Body of pancreas (tissue), 4 donors: ENCODE measurements around the gene MBD6. TPM values are rescaled to one million over a fixed set of nuclear protein-coding genes. Genes with fewer than 3 reads are reported as not detected.

ENCODE experiments used
- ATAC-seq: fragments of 150-250 bp; one replicate; pipeline ENCODE4 v1.9.1; 2016
- DNase-seq, 4 donors: peaks; one replicate each; pipeline ENCODE4 v3.0.0-alpha.2; 2019
- H3K27ac ChIP-seq, 4 donors: fragments of 200-600 bp; sonication (generic); 1 replicate in 3 of 4; 2 replicates in 1 of 4; pipeline versions ENCODE4 v1.5.1 to v1.6.1; 2016 to 2019; ENCODE audit warnings: mild to moderate bottlenecking in 1 of 4, mixed read lengths in 1 of 4, moderate library complexity in 1 of 4
- H3K27me3 ChIP-seq, 2 donors: fragments of 200-600 bp; sonication (generic); one replicate each; pipeline ENCODE4 v1.6.0; 2016; ENCODE audit warnings: mild to moderate bottlenecking in 1 of 2
- H3K36me3 ChIP-seq, 2 donors: fragments of 200-600 bp; sonication (generic); replicated peaks in 1 of 2; 2 replicates each; pipeline ENCODE4 v1.5.1; 2016; ENCODE audit warnings: low read depth in 2 of 2; ENCODE audit not compliant: insufficient read depth in 1 of 2
- H3K4me1 ChIP-seq: fragments of 200-600 bp; sonication (generic); one replicate; pipeline ENCODE4 v1.6.0; 2016
- H3K4me3 ChIP-seq, 2 donors: fragments of 200-600 bp; sonication (generic); 1 replicate in 1 of 2; 2 replicates in 1 of 2; pipeline ENCODE4 v1.5.1; 2016 to 2019
- H3K9me3 ChIP-seq, 3 donors: fragments of 200-600 bp; sonication (generic); 1 replicate in 2 of 3; 2 replicates in 1 of 3; pipeline ENCODE4 v1.5.1; 2016
- CTCF ChIP-seq, 7 experiments: fragments of 450-650 bp in 4 of 7; fragments of 200-600 bp in 3 of 7; sonication (generic) in 3 of 7; IDR thresholded peaks; one replicate each; pipeline ENCODE4 v1.5.1; 2016 to 2019; ENCODE audit warnings: antibody characterized with exemption in 7 of 7
- POLR2A ChIP-seq, 3 donors: fragments of 450-650 bp; IDR thresholded peaks; one replicate each; pipeline ENCODE4 v1.6.1; 2016; ENCODE audit warnings: antibody characterized with exemption in 3 of 3, mild to moderate bottlenecking in 2 of 3
- WGBS, 2 donors: methylation state at CpG; one replicate each; pipeline ENCODE4 v1.1.5; 2017; 5-methylcytosine and 5-hydroxymethylcytosine counted together
- intact Hi-C: fragments of 100-400 bp; cut with DNase I; formaldehyde crosslinking; loops from one replicate; pipeline ENCODE4 v1.15.1; 2023
- total RNA-seq, 2 donors: library from RNA; depleted of rRNA; stranded (reverse); fragments of >200 nt; gene quantifications; one replicate each; pipeline ENCODE4 v1.1.0, GENCODE V29; 2016

The MBD6 gene
- total RNA-seq, 2 donors from 2014 or later, result 22.7 to 30.6 TPM

GRCh38 chr12:57541717-57542116 lies 19.1 kb downstream of the MBD6 start:
- 81 to 87% methylated on average over 2 of the region's 2 CpGs for WGBS, 2 donors
- intact Hi-C loops, result no loop called here

GRCh38 chr12:57543581-57543980 lies 21.0 kb downstream of the MBD6 start:
- TF ChIP-seq CTCF (IDR thresholded peaks at IDR 0.05), result no peak
- TF ChIP-seq POLR2A (IDR thresholded peaks at IDR 0.05), result no peak
- no peaks in the 10 kb centered on the region for H3K27me3 ChIP-seq
- DNase-seq (no peak), ATAC-seq (no peak)
- no peaks in the 10 kb centered on the region for H3K9me3 ChIP-seq
- H3K4me1 ChIP-seq, result peaks cover 20% of the 10 kb centered on the region
- 67 to 73% methylated on average over 2 of the region's 2 CpGs for WGBS, 2 donors
- intact Hi-C loops, result no loop called here
- no peak overlapping the region for H3K4me3 ChIP-seq
- no peak overlapping the region for H3K27ac ChIP-seq
- no peaks in the 10 kb centered on the region for H3K36me3 ChIP-seq

More at GRCh38 chr12:57541717-57542116, 19.1 kb downstream of the MBD6 start:
- Histone ChIP-seq H3K36me3 (no peaks in the 10 kb centered on the region), H3K4me3 (no peak overlapping the region), H3K9me3 (no peaks in the 10 kb centered on the region), H3K4me1 (peaks cover 16% of the 10 kb centered on the region), H3K27ac (no peak overlapping the region), H3K27me3 (no peaks in the 10 kb centered on the region)
- DNase-seq (no peak), ATAC-seq (no peak)
- TF ChIP-seq POLR2A (IDR thresholded peaks at IDR 0.05), result no peak
- TF ChIP-seq CTCF (IDR thresholded peaks at IDR 0.05), result no peak

GRCh38 chr12:57545809-57546437 lies 23.3 kb downstream of the MBD6 start:
- Histone ChIP-seq H3K4me3 (peak overlapping the region; percentile 53 to 94), H3K9me3 (no peaks in the 10 kb centered on the region), H3K4me1 (peaks cover 26% of the 10 kb centered on the region), H3K27ac (peak overlapping the region; percentile 89 to 96 (median 92)), H3K36me3 (no peaks in the 10 kb centered on the region), H3K27me3 (no peaks in the 10 kb centered on the region)
- DNase-seq (no peak), ATAC-seq (peak; percentile 21)
- no peak for TF ChIP-seq CTCF (IDR thresholded peaks at IDR 0.05)
- no peak for TF ChIP-seq POLR2A (IDR thresholded peaks at IDR 0.05)
- WGBS, 2 donors, result 38 to 40% methylated on average over 15 of the region's 15 CpGs
- intact Hi-C loops, result no loop called here

GRCh38 chr12:57546438-57547287 lies 24.0 kb downstream of the MBD6 start, which contains the start of gene DCTN2:
Gene DCTN2, minus strand, starts transcription at chr12:57547192. Its CDS starts 129 bp downstream, at chr12:57547063.
- peak; percentile 53 to 76 (median 73) for TF ChIP-seq POLR2A (IDR thresholded peaks at IDR 0.05)
- TF ChIP-seq CTCF (IDR thresholded peaks at IDR 0.05), result peak in 1 of 7 experiments; percentile 12
- H3K27ac ChIP-seq, result peak within 1 kb of the TSS; percentile 89 to 96 (median 92)
- no peaks in the 10 kb centered on the region for H3K27me3 ChIP-seq
- H3K4me1 ChIP-seq, result peaks cover 26% of the 10 kb centered on the region
- intact Hi-C loops, result no loop called here
- H3K4me3 ChIP-seq, result peak within 1 kb of the TSS; percentile 53 to 94
- ATAC-seq (peak; percentile 96), DNase-seq (peak; percentile 95 to 98 (median 97))
- H3K9me3 ChIP-seq, result no peaks in the 10 kb centered on the region
- no peaks in the 10 kb centered on the region for H3K36me3 ChIP-seq
- WGBS, 2 donors, result 0 to 1% methylated on average over 28 to 55 of the region's 56 CpGs
